GM19328 (cell line): Measurements from ENCODE around the gene BEST1.
"Not testable (repeated sequence)": the region's sequence is repeated elsewhere in the genome, so short reads cannot be mapped to it uniquely, and the experiment has no call there.

Experiments
- ATAC-seq: cut with Tn5 transposase; IDR thresholded peaks from one replicate; pipeline ENCODE4 v1.9.1; 2021; ENCODE audit warnings: mild to moderate bottlenecking, moderate library complexity; ENCODE audit not compliant: unreplicated experiment

Gene BEST1

GRCh38 chr11:61947486-61948210 lies 2.5 kb upstream of the BEST1 start:
- no peak for ATAC-seq

GRCh38 chr11:61948505-61948904 lies 1.6 kb upstream of the BEST1 start:
- ATAC-seq: no peak

GRCh38 chr11:61949169-61950034 lies 749 bp upstream of the BEST1 start:
- no peak for ATAC-seq

- ATAC-seq: no peak
These were observed 1.5 kb downstream of the BEST1 start for GRCh38 chr11:61951484-61952135.

- no peak for ATAC-seq
These were observed 2.7 kb downstream of the BEST1 start for GRCh38 chr11:61952882-61953281.

- ATAC-seq: not testable (repeated sequence)
These were observed 3.5 kb downstream of the BEST1 start for GRCh38 chr11:61953632-61954031.

- no peak for ATAC-seq
These were observed 4.1 kb downstream of the BEST1 start for GRCh38 chr11:61954106-61954850.

- no peak for ATAC-seq
These were observed 4.8 kb downstream of the BEST1 start for GRCh38 chr11:61954851-61955421.

- ATAC-seq: no peak
These were observed 5.4 kb downstream of the BEST1 start for GRCh38 chr11:61955422-61956135.

GRCh38 chr11:61956191-61957020 lies 6.3 kb downstream of the BEST1 start:
- no peak for ATAC-seq

- ATAC-seq: no peak
These were observed 7.0 kb downstream of the BEST1 start for GRCh38 chr11:61957021-61957770.

GRCh38 chr11:61958590-61958989 lies 8.4 kb downstream of the BEST1 start:
- no peak for ATAC-seq

GRCh38 chr11:61959114-61959513 lies 9.0 kb downstream of the BEST1 start:
- ATAC-seq: no peak

- ATAC-seq: no peak
These were observed 9.5 kb downstream of the BEST1 start for GRCh38 chr11:61959678-61960077.

- ATAC-seq: no peak
These were observed 10.4 kb downstream of the BEST1 start for GRCh38 chr11:61960532-61960931.

GRCh38 chr11:61961570-61962212 lies 11.5 kb downstream of the BEST1 start:
- ATAC-seq: no peak

GRCh38 chr11:61962213-61963015 lies 12.3 kb downstream of the BEST1 start:
- ATAC-seq: no peak
